ENCODE data around the gene ADPRHL1. TPM values are rescaled to one million over a fixed set of nuclear protein-coding genes. Genes with fewer than 3 reads are reported as not detected.
"Not testable (repeated sequence)": the region's sequence is repeated elsewhere in the genome, so short reads cannot be mapped to it uniquely, and the experiment has no call there.

The ADPRHL1 gene
- total and polyA plus RNA-seq, 2 donors (not counting 1 experiment from before 2014, with no cell fraction given): 0.59 to 1.5 TPM

GRCh38 chr13:113451951-113452421 is 1.3 kb downstream of the ADPRHL1 start:
- no peaks in the 10 kb centered on the region for H3K4me1 ChIP-seq (ENCODE audit: control insufficient read depth, extremely low read depth, insufficient read depth, low read length)
- H3K27ac ChIP-seq (ENCODE audit: insufficient read depth, low read length): no peak overlapping the region
- no peak overlapping the region for H3K9ac ChIP-seq (ENCODE audit: insufficient read depth, low read length)
- H2AFZ ChIP-seq (ENCODE audit: low read length): no peak overlapping the region
- H3K4me2 ChIP-seq (ENCODE audit: extremely low read depth, insufficient read depth, low read length): no peak overlapping the region
- no peak for DNase-seq (ENCODE audit: low read depth in 2 of 2)
- TF ChIP-seq CTCF (conservative IDR thresholded peaks at IDR 0.05 in 1 of 2, IDR thresholded peaks at IDR 0.05 in 1 of 2; ENCODE audit: low read depth in 1 of 2, low read length in 2 of 2) (no peak), EZH2 (IDR thresholded peaks at IDR 0.05; ENCODE audit: low read length, missing control alignments) (no peak)
- no peak overlapping the region for H3K4me3 ChIP-seq (replicated peaks in 1 of 4; ENCODE audit: control extremely low read depth in 1 of 4, insufficient read depth in 1 of 4, low read depth in 3 of 4, low read length in 4 of 4)
- H4K20me1 ChIP-seq (ENCODE audit: control insufficient read depth, extremely low read depth, insufficient read depth, low read length): no peaks in the 10 kb centered on the region
- no peaks in the 10 kb centered on the region for H3K9me3 ChIP-seq (ENCODE audit: control insufficient read depth, insufficient read depth, low read depth, low read length)
- H3K27me3 ChIP-seq (ENCODE audit: control insufficient read depth, insufficient read depth, low read length): no peaks in the 10 kb centered on the region
- peaks cover 12% of the 10 kb centered on the region for H3K36me3 ChIP-seq (ENCODE audit: control insufficient read depth, insufficient read depth, low read length)
- H3K79me2 ChIP-seq (ENCODE audit: control insufficient read depth, insufficient read depth, low read length): no peaks in the 10 kb centered on the region

- H3K4me2 ChIP-seq (ENCODE audit: extremely low read depth, insufficient read depth, low read length); H3K27me3 ChIP-seq (ENCODE audit: control insufficient read depth, insufficient read depth, low read length); H3K9me3 ChIP-seq (ENCODE audit: control insufficient read depth, insufficient read depth, low read depth, low read length); H4K20me1 ChIP-seq (ENCODE audit: control insufficient read depth, extremely low read depth, insufficient read depth, low read length); H3K4me3 ChIP-seq (replicated peaks in 1 of 4; ENCODE audit: control extremely low read depth in 1 of 4, insufficient read depth in 1 of 4, low read depth in 3 of 4, low read length in 4 of 4); H3K4me1 ChIP-seq (ENCODE audit: control insufficient read depth, extremely low read depth, insufficient read depth, low read length); H3K27ac ChIP-seq (ENCODE audit: insufficient read depth, low read length); H3K9ac ChIP-seq (ENCODE audit: insufficient read depth, low read length); H3K36me3 ChIP-seq (ENCODE audit: control insufficient read depth, insufficient read depth, low read length); H3K79me2 ChIP-seq (ENCODE audit: control insufficient read depth, insufficient read depth, low read length); H2AFZ ChIP-seq (ENCODE audit: low read length): not testable (repeated sequence)
- peak in 1 of 2 donors; percentile 30 for DNase-seq (ENCODE audit: low read depth in 2 of 2)
- peak; percentile 1 to 45 for TF ChIP-seq CTCF (conservative IDR thresholded peaks at IDR 0.05 in 1 of 2, IDR thresholded peaks at IDR 0.05 in 1 of 2; ENCODE audit: low read depth in 1 of 2, low read length in 2 of 2)
Measured at GRCh38 chr13:113450861-113451620, 2.2 kb downstream of the ADPRHL1 start.

GRCh38 chr13:113450348-113450744 is 2.9 kb downstream of the ADPRHL1 start:
- not testable (repeated sequence) for H3K4me2 ChIP-seq (ENCODE audit: extremely low read depth, insufficient read depth, low read length); H3K4me1 ChIP-seq (ENCODE audit: control insufficient read depth, extremely low read depth, insufficient read depth, low read length); H3K9me3 ChIP-seq (ENCODE audit: control insufficient read depth, insufficient read depth, low read depth, low read length); H3K9ac ChIP-seq (ENCODE audit: insufficient read depth, low read length); H3K4me3 ChIP-seq (replicated peaks in 1 of 4; ENCODE audit: control extremely low read depth in 1 of 4, insufficient read depth in 1 of 4, low read depth in 3 of 4, low read length in 4 of 4); H3K27me3 ChIP-seq (ENCODE audit: control insufficient read depth, insufficient read depth, low read length); H3K36me3 ChIP-seq (ENCODE audit: control insufficient read depth, insufficient read depth, low read length); H3K27ac ChIP-seq (ENCODE audit: insufficient read depth, low read length); H4K20me1 ChIP-seq (ENCODE audit: control insufficient read depth, extremely low read depth, insufficient read depth, low read length); DNase-seq (ENCODE audit: low read depth in 2 of 2); H3K79me2 ChIP-seq (ENCODE audit: control insufficient read depth, insufficient read depth, low read length); H2AFZ ChIP-seq (ENCODE audit: low read length)

Data from fibroblast of lung (primary cell).